ENCODE measurements around the gene CTAGE9. TPM values are rescaled to one million over a fixed set of nuclear protein-coding genes. Genes with fewer than 3 reads are reported as not detected.
"Not testable (repeated sequence)": the region's sequence is repeated elsewhere in the genome, so short reads cannot be mapped to it uniquely, and the experiment has no call there.

CTAGE9 gene
- polyA plus RNA-seq, 1 donor from 2014 or later: not detected

- H3K4me3 Mint-ChIP-seq: no peak overlapping the region
- peaks cover 1% of the 10 kb centered on the region for H3K36me3 Mint-ChIP-seq
- no peaks in the 10 kb centered on the region for H3K27me3 Mint-ChIP-seq
- peaks cover 0 to 5% (median 4%) of the 10 kb centered on the region in 3 donors for H3K4me1 Mint-ChIP-seq
- H3K9me3 Mint-ChIP-seq: no peaks in the 10 kb centered on the region
- H3K27ac Mint-ChIP-seq: no peak overlapping the region
These were observed 28.3 kb upstream of the CTAGE9 start for GRCh38 chr6:131739136-131739535.

- peaks cover 0 to 3% (median 2%) of the 10 kb centered on the region in 3 donors for H3K4me1 Mint-ChIP-seq
- H3K36me3 Mint-ChIP-seq: peaks cover 1% of the 10 kb centered on the region
- no peaks in the 10 kb centered on the region for H3K27me3 Mint-ChIP-seq
- no peak overlapping the region for H3K4me3 Mint-ChIP-seq
- H3K27ac Mint-ChIP-seq: no peak overlapping the region
- no peaks in the 10 kb centered on the region for H3K9me3 Mint-ChIP-seq
These were observed 26.0 kb upstream of the CTAGE9 start for GRCh38 chr6:131736811-131737210.

GRCh38 chr6:131736003-131736596 is 25.3 kb upstream of the CTAGE9 start:
- H3K27me3 Mint-ChIP-seq: no peaks in the 10 kb centered on the region
- H3K36me3 Mint-ChIP-seq: no peaks in the 10 kb centered on the region
- no peaks in the 10 kb centered on the region for H3K4me1 Mint-ChIP-seq
- no peaks in the 10 kb centered on the region for H3K9me3 Mint-ChIP-seq
- H3K4me3 Mint-ChIP-seq: no peak overlapping the region
- H3K27ac Mint-ChIP-seq: no peak overlapping the region

GRCh38 chr6:131733376-131734016 is 22.7 kb upstream of the CTAGE9 start:
- Mint-ChIP-seq H3K4me1 (no peaks in the 10 kb centered on the region), H3K27ac (no peak overlapping the region), H3K4me3 (no peak overlapping the region), H3K36me3 (no peaks in the 10 kb centered on the region), H3K9me3 (peaks cover 0 to 3% (median 0%) of the 10 kb centered on the region in 3 donors), H3K27me3 (no peaks in the 10 kb centered on the region)

GRCh38 chr6:131731224-131731623 is 20.4 kb upstream of the CTAGE9 start:
- Mint-ChIP-seq H3K27ac (peak overlapping the region in 1 of 3 donors; percentile 68), H3K4me3 (no peak overlapping the region), H3K27me3 (no peaks in the 10 kb centered on the region), H3K9me3 (peaks cover 0 to 3% (median 0%) of the 10 kb centered on the region in 3 donors), H3K4me1 (no peaks in the 10 kb centered on the region), H3K36me3 (no peaks in the 10 kb centered on the region)

GRCh38 chr6:131730264-131730663 is 19.4 kb upstream of the CTAGE9 start:
- Mint-ChIP-seq H3K4me1 (no peaks in the 10 kb centered on the region), H3K27ac (no peak overlapping the region), H3K27me3 (no peaks in the 10 kb centered on the region), H3K9me3 (peaks cover 0 to 3% (median 0%) of the 10 kb centered on the region in 3 donors), H3K4me3 (no peak overlapping the region), H3K36me3 (no peaks in the 10 kb centered on the region)

GRCh38 chr6:131729550-131729949 is 18.7 kb upstream of the CTAGE9 start:
- no peaks in the 10 kb centered on the region for H3K36me3 Mint-ChIP-seq

GRCh38 chr6:131728296-131728939 is 17.6 kb upstream of the CTAGE9 start:
- Mint-ChIP-seq H3K9me3 (peaks cover 0 to 3% (median 0%) of the 10 kb centered on the region in 3 donors), H3K27ac (no peak overlapping the region), H3K4me3 (no peak overlapping the region), H3K36me3 (no peaks in the 10 kb centered on the region), H3K4me1 (no peaks in the 10 kb centered on the region), H3K27me3 (no peaks in the 10 kb centered on the region)

More at GRCh38 chr6:131729550-131729949, 18.7 kb upstream of the CTAGE9 start:
- Mint-ChIP-seq H3K27me3 (no peaks in the 10 kb centered on the region), H3K4me1 (no peaks in the 10 kb centered on the region), H3K9me3 (peaks cover 0 to 3% (median 0%) of the 10 kb centered on the region in 3 donors), H3K4me3 (no peak overlapping the region), H3K27ac (no peak overlapping the region)

- H3K27ac Mint-ChIP-seq: no peak overlapping the region
- no peaks in the 10 kb centered on the region for H3K36me3 Mint-ChIP-seq
- no peak overlapping the region for H3K4me3 Mint-ChIP-seq
- no peaks in the 10 kb centered on the region for H3K27me3 Mint-ChIP-seq
- H3K4me1 Mint-ChIP-seq: no peaks in the 10 kb centered on the region
- H3K9me3 Mint-ChIP-seq: peaks cover 0 to 3% (median 0%) of the 10 kb centered on the region in 3 donors
These were observed 17.1 kb upstream of the CTAGE9 start for GRCh38 chr6:131727868-131728267.

- H3K36me3 Mint-ChIP-seq: no peaks in the 10 kb centered on the region
- no peak overlapping the region for H3K27ac Mint-ChIP-seq
- no peaks in the 10 kb centered on the region for H3K27me3 Mint-ChIP-seq
- H3K9me3 Mint-ChIP-seq: peaks cover 0 to 3% (median 0%) of the 10 kb centered on the region in 3 donors
- no peaks in the 10 kb centered on the region for H3K4me1 Mint-ChIP-seq
- no peak overlapping the region for H3K4me3 Mint-ChIP-seq
These were observed 16.6 kb upstream of the CTAGE9 start for GRCh38 chr6:131727467-131727866.

- no peaks in the 10 kb centered on the region for H3K9me3 Mint-ChIP-seq
- no peak overlapping the region for H3K27ac Mint-ChIP-seq
- H3K36me3 Mint-ChIP-seq: no peaks in the 10 kb centered on the region
- no peaks in the 10 kb centered on the region for H3K27me3 Mint-ChIP-seq
- no peaks in the 10 kb centered on the region for H3K4me1 Mint-ChIP-seq
- H3K4me3 Mint-ChIP-seq: no peak overlapping the region
These were observed 13.3 kb upstream of the CTAGE9 start for GRCh38 chr6:131724114-131724513.

GRCh38 chr6:131721161-131721560 is 10.3 kb upstream of the CTAGE9 start:
- no peak overlapping the region for H3K4me3 Mint-ChIP-seq

GRCh38 chr6:131717836-131718542 is 7.2 kb upstream of the CTAGE9 start:
- Mint-ChIP-seq H3K27ac (no peak overlapping the region), H3K36me3 (no peaks in the 10 kb centered on the region), H3K4me1 (no peaks in the 10 kb centered on the region), H3K9me3 (no peaks in the 10 kb centered on the region), H3K4me3 (no peak overlapping the region), H3K27me3 (no peaks in the 10 kb centered on the region)

More at GRCh38 chr6:131721161-131721560, 10.3 kb upstream of the CTAGE9 start:
- Mint-ChIP-seq H3K27ac (no peak overlapping the region), H3K9me3 (no peaks in the 10 kb centered on the region), H3K36me3 (no peaks in the 10 kb centered on the region), H3K4me1 (no peaks in the 10 kb centered on the region), H3K27me3 (no peaks in the 10 kb centered on the region)

GRCh38 chr6:131715567-131715966 is 4.8 kb upstream of the CTAGE9 start:
- not testable (repeated sequence) for H3K27me3 Mint-ChIP-seq, H3K4me3 Mint-ChIP-seq, H3K4me1 Mint-ChIP-seq, H3K27ac Mint-ChIP-seq, H3K9me3 Mint-ChIP-seq, H3K36me3 Mint-ChIP-seq

- not testable (repeated sequence) for H3K4me1 Mint-ChIP-seq, H3K36me3 Mint-ChIP-seq, H3K27ac Mint-ChIP-seq, H3K4me3 Mint-ChIP-seq, H3K27me3 Mint-ChIP-seq, H3K9me3 Mint-ChIP-seq
These were observed 6.9 kb downstream of the CTAGE9 start for GRCh38 chr6:131703905-131704304.
